ENCODE results near the gene IL2RA. TPM values are rescaled to one million over a fixed set of nuclear protein-coding genes. Genes with fewer than 3 reads are reported as not detected.
A peak's percentile ranks its signal among the peaks of the same experiment; 100 is the strongest.

Gene IL2RA
- total and polyA plus RNA-seq, 7 donors: 0.08 to 1.8 (median 0.20) TPM

DNA sequence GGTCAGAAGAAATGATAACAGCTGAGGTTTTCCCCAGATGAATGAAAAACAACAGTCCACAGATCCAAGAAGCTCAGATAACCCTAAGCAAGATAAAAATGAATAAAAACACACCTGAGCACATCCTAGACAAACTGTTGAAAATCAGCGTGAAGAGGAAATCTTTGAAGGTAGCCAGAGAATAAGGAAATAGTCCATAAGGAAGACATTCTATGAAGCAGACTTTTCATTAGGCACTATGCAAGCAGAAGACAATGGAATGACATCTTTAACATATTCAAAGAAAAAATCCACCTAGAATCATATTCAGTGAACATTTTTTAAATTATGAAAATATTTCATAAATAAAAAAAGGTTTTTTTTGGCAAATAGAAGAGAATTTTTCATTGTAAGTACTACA, 69.8 kb downstream of the IL2RA start:
- ATAC-seq (no peak), DNase-seq (no peak)
- 91 to 95% (median 94%) methylated on average over 1 of the region's 1 CpG for WGBS, 3 donors
- TF ChIP-seq, protein P1, sequence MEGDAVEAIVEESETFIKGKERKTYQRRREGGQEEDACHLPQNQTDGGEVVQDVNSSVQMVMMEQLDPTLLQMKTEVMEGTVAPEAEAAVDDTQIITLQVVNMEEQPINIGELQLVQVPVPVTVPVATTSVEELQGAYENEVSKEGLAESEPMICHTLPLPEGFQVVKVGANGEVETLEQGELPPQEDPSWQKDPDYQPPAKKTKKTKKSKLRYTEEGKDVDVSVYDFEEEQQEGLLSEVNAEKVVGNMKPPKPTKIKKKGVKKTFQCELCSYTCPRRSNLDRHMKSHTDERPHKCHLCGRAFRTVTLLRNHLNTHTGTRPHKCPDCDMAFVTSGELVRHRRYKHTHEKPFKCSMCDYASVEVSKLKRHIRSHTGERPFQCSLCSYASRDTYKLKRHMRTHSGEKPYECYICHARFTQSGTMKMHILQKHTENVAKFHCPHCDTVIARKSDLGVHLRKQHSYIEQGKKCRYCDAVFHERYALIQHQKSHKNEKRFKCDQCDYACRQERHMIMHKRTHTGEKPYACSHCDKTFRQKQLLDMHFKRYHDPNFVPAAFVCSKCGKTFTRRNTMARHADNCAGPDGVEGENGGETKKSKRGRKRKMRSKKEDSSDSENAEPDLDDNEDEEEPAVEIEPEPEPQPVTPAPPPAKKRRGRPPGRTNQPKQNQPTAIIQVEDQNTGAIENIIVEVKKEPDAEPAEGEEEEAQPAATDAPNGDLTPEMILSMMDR (IDR thresholded peaks at IDR 0.05): no peak
- Histone ChIP-seq H3K4me3 (no peak overlapping the region), H3K36me3 (ENCODE audit: insufficient read depth in 1 of 2, low read depth in 1 of 2) (no peaks in the 10 kb centered on the region), H3K27ac (no peak overlapping the region), H3K9me3 (no peaks in the 10 kb centered on the region), H3K27me3 (ENCODE audit: insufficient read depth in 3 of 3, low read length in 2 of 3) (no peaks in the 10 kb centered on the region), H3K4me1 (no peaks in the 10 kb centered on the region)
- intact Hi-C loops (cut with DNase I): no loop called here

GRCh38 chr10:5991708-5992107, 70.5 kb downstream of the IL2RA start:
- Histone ChIP-seq H3K36me3 (ENCODE audit: insufficient read depth in 1 of 2, low read depth in 1 of 2) (no peaks in the 10 kb centered on the region), H3K9me3 (no peaks in the 10 kb centered on the region), H3K27me3 (ENCODE audit: insufficient read depth in 3 of 3, low read length in 2 of 3) (no peaks in the 10 kb centered on the region), H3K4me3 (no peak overlapping the region), H3K27ac (no peak overlapping the region), H3K4me1 (no peaks in the 10 kb centered on the region)
- ATAC-seq (no peak), DNase-seq (no peak)
- TF ChIP-seq, protein P1 (IDR thresholded peaks at IDR 0.05): no peak
- intact Hi-C loops (cut with DNase I): no loop called here

GRCh38 chr10:5989756-5990155, 72.4 kb downstream of the IL2RA start:
- ATAC-seq (no peak), DNase-seq (no peak)
- no peaks in the 10 kb centered on the region for H3K36me3 ChIP-seq (ENCODE audit: insufficient read depth in 1 of 2, low read depth in 1 of 2)
- no peaks in the 10 kb centered on the region for H3K4me1 ChIP-seq
- H3K4me3 ChIP-seq: no peak overlapping the region
- H3K27me3 ChIP-seq (ENCODE audit: insufficient read depth in 3 of 3, low read length in 2 of 3): no peaks in the 10 kb centered on the region
- 87 to 91% (median 89%) methylated on average over 2 of the region's 2 CpGs for WGBS, 3 donors
- no peaks in the 10 kb centered on the region for H3K9me3 ChIP-seq
- intact Hi-C loops (cut with DNase I): no loop called here
- H3K27ac ChIP-seq: no peak overlapping the region
- TF ChIP-seq, protein P1 (IDR thresholded peaks at IDR 0.05): no peak

DNA sequence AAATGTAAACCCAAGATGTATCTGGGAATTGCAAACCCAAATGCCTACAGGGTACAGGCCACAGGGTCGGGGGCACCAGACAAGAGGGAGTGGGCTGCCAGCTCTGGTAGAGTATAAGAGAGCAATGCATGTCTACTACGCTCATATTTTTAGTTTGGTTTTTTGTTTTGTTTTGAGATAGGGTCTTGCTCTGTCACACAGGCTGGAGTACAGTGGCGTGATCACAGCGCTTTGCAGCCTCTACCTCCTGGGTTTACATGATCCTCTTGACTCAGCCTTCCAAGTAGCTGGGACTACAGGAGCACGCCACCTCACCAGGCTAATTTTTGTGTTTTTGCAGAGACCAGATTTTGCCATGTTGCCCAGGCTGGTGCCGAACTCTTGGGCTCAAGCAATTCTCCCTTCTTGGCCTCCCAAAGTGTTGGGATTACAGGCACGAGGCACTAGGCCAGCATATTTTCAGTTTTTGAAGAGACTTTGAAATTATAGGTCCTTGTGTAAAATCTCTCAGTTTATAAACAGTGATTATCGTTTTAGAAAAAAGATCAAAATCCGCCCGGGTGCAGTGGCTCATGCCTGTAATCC, 73.7 kb downstream of the IL2RA start:
- DNase-seq (no peak), ATAC-seq (no peak)
- intact Hi-C loops (cut with DNase I): no loop called here
- TF ChIP-seq, protein P1 (IDR thresholded peaks at IDR 0.05): no peak
- WGBS, 3 donors: 87 to 92% (median 91%) methylated on average over 10 of the region's 10 CpGs
- H3K4me1 ChIP-seq: no peaks in the 10 kb centered on the region
- H3K36me3 ChIP-seq (ENCODE audit: insufficient read depth in 1 of 2, low read depth in 1 of 2): no peaks in the 10 kb centered on the region
- H3K27ac ChIP-seq: no peak overlapping the region
- no peak overlapping the region for H3K4me3 ChIP-seq
- no peaks in the 10 kb centered on the region for H3K27me3 ChIP-seq (ENCODE audit: insufficient read depth in 3 of 3, low read length in 2 of 3)
- H3K9me3 ChIP-seq: no peaks in the 10 kb centered on the region

DNA sequence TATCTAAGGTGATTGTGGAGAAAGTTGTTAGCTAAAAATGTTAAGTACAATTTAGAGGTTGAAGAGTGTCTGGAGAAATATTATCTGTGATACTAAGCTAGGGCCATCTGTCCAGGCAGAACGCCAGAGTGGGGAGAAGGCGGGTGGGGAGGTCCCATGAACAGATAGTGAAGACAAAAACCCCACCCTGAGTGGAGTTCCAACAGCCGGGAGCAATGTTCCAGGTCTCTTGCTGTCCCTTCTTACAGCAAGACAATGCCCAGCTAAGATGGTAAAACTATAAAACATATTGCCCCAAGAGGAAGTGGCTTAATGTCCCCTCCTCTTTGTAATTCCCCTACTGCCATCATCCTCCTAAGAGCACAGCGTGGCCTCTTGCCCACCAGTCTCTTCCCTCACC, 74.4 kb downstream of the IL2RA start:
- no peak overlapping the region for H3K4me3 ChIP-seq
- H3K4me1 ChIP-seq: no peaks in the 10 kb centered on the region
- DNase-seq (peak; percentile 34 to 74), ATAC-seq (peak in 1 of 4 donors; percentile 29)
- no peaks in the 10 kb centered on the region for H3K9me3 ChIP-seq
- TF ChIP-seq, protein P1 (IDR thresholded peaks at IDR 0.05): no peak
- WGBS, 3 donors: 36 to 45% (median 44%) methylated on average over 4 of the region's 4 CpGs
- no peak overlapping the region for H3K27ac ChIP-seq
- no peaks in the 10 kb centered on the region for H3K27me3 ChIP-seq (ENCODE audit: insufficient read depth in 3 of 3, low read length in 2 of 3)
- H3K36me3 ChIP-seq (ENCODE audit: insufficient read depth in 1 of 2, low read depth in 1 of 2): no peaks in the 10 kb centered on the region
- intact Hi-C loops (cut with DNase I): no loop called here

Data from psoas muscle (tissue), 8 donors.